Ascending aorta (tissue), 2 donors: ENCODE results near the gene APLP2. TPM values are rescaled to one million over a fixed set of nuclear protein-coding genes. Genes with fewer than 3 reads are reported as not detected.

Experiments
- DNase-seq, 2 donors: peaks; one replicate each; pipeline ENCODE4 v3.0.0-alpha.2; 2019; ENCODE audit warnings: low spot score in 2 of 2
- H3K27ac ChIP-seq, 2 donors: fragments of 200-600 bp; sonication (generic); one replicate each; pipeline ENCODE4 v1.5.1; 2016 to 2017; ENCODE audit warnings: mild to moderate bottlenecking in 1 of 2
- H3K27me3 ChIP-seq: fragments of 200-600 bp; sonication (generic); one replicate; pipeline ENCODE4 v1.5.1; 2017
- H3K36me3 ChIP-seq, 2 donors: fragments of 200-600 bp; sonication (generic); one replicate each; pipeline ENCODE4 v1.5.1; 2016
- H3K4me1 ChIP-seq, 2 donors: fragments of 200-600 bp; sonication (generic); one replicate each; pipeline ENCODE4 v1.5.1; 2016 to 2017; ENCODE audit warnings: mild to moderate bottlenecking in 1 of 2
- H3K4me3 ChIP-seq, 2 donors: fragments of 200-600 bp; sonication (generic); one replicate each; pipeline ENCODE4 v1.5.1; 2016 to 2017; ENCODE audit warnings: mild to moderate bottlenecking in 1 of 2
- H3K9me3 ChIP-seq, 2 donors: fragments of 200-600 bp; sonication (generic); one replicate each; pipeline ENCODE4 v1.5.1; 2016
- intact Hi-C: fragments of 100-400 bp; cut with DNase I; formaldehyde crosslinking; loops from one replicate; pipeline ENCODE4 v1.15.1; 2023
- total RNA-seq: library from RNA; depleted of rRNA; stranded (reverse); fragments of >200 nt; gene quantifications from one replicate; pipeline ENCODE4 v1.1.0, GENCODE V29; 2016
- TF ChIP-seq, protein P1 (sequence below), 3 experiments: fragments of 200-600 bp in 2 of 3; fragments of 450-650 bp in 1 of 3; sonication (generic) in 2 of 3; IDR thresholded peaks; one replicate each; pipeline ENCODE4 v1.5.1; 2016 to 2019; ENCODE audit warnings: antibody characterized with exemption in 3 of 3, mild to moderate bottlenecking in 1 of 3, moderate library complexity in 1 of 3

Gene APLP2
- total RNA-seq, 1 donor from 2014 or later, result 216 TPM

- peaks cover 0 to 3% of the 10 kb centered on the region in 2 donors for H3K4me1 ChIP-seq
- H3K4me3 ChIP-seq, result no peak overlapping the region
- H3K36me3 ChIP-seq, result no peaks in the 10 kb centered on the region
- no peak overlapping the region for H3K27ac ChIP-seq
- no peaks in the 10 kb centered on the region for H3K27me3 ChIP-seq
- H3K9me3 ChIP-seq, result no peaks in the 10 kb centered on the region
- intact Hi-C loops, result no loop called here
- no peak for DNase-seq
- TF ChIP-seq, protein P1, sequence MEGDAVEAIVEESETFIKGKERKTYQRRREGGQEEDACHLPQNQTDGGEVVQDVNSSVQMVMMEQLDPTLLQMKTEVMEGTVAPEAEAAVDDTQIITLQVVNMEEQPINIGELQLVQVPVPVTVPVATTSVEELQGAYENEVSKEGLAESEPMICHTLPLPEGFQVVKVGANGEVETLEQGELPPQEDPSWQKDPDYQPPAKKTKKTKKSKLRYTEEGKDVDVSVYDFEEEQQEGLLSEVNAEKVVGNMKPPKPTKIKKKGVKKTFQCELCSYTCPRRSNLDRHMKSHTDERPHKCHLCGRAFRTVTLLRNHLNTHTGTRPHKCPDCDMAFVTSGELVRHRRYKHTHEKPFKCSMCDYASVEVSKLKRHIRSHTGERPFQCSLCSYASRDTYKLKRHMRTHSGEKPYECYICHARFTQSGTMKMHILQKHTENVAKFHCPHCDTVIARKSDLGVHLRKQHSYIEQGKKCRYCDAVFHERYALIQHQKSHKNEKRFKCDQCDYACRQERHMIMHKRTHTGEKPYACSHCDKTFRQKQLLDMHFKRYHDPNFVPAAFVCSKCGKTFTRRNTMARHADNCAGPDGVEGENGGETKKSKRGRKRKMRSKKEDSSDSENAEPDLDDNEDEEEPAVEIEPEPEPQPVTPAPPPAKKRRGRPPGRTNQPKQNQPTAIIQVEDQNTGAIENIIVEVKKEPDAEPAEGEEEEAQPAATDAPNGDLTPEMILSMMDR (IDR thresholded peaks at IDR 0.05), result no peak
Measured at GRCh38 chr11:130054966-130055365, 14.7 kb upstream of the APLP2 start.

DNA sequence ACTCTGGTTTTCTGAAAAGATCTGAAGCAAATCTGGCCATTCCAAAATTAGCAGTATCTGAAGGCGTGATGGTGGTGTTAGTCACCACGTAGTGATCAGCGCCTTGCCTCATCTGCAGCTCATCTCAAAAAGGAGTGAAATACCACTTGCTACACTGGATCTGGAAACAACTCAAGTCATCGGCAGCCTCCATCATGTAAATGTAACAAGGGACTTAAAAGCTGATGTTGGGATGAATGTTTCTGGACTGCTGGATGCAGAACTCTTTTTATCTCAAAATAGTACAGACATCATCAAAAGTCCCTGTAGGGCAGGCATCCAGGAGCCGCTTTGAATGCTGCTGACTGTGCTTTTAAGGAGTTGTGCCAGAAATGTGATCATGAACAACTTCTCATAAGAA lies 14.1 kb upstream of the APLP2 start:
- intact Hi-C loops, result no loop called here
- Histone ChIP-seq H3K36me3 (no peaks in the 10 kb centered on the region), H3K27ac (no peak overlapping the region), H3K4me3 (no peak overlapping the region), H3K9me3 (no peaks in the 10 kb centered on the region), H3K4me1 (no peaks in the 10 kb centered on the region), H3K27me3 (no peaks in the 10 kb centered on the region)
- TF ChIP-seq, protein P1 (IDR thresholded peaks at IDR 0.05), result no peak
- no peak for DNase-seq

- Histone ChIP-seq H3K9me3 (no peaks in the 10 kb centered on the region), H3K27me3 (no peaks in the 10 kb centered on the region), H3K4me1 (no peaks in the 10 kb centered on the region), H3K4me3 (no peak overlapping the region), H3K27ac (no peak overlapping the region), H3K36me3 (no peaks in the 10 kb centered on the region)
- intact Hi-C loops, result no loop called here
- no peak for DNase-seq
- TF ChIP-seq, protein P1 (IDR thresholded peaks at IDR 0.05), result no peak
Measured at GRCh38 chr11:130061017-130061416, 8.7 kb upstream of the APLP2 start.

DNA sequence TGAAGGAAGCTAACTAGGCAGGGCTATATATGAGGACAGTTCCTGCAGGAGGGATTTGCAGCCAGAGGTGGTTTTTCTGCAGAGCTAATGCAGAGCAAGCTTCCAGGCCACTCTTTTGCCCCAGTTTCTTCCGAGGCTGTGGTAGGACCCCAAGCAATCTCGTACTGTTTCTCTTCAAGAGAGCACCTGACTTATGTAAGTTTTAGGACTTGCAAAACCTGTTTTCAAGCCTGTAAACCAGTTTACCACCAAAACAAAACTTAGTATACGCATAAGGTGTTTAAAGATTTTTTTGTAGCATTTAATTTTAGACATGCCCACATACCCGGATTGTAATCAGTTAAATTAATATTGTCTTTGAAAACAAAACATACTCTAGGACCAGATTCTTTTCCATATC lies 7.7 kb upstream of the APLP2 start:
- H3K27ac ChIP-seq, result no peak overlapping the region
- H3K36me3 ChIP-seq, result no peaks in the 10 kb centered on the region
- DNase-seq, result no peak
- H3K4me3 ChIP-seq, result no peak overlapping the region
- no peaks in the 10 kb centered on the region for H3K4me1 ChIP-seq
- TF ChIP-seq, protein P1 (IDR thresholded peaks at IDR 0.05), result no peak
- no peaks in the 10 kb centered on the region for H3K9me3 ChIP-seq
- intact Hi-C loops, result no loop called here
- no peaks in the 10 kb centered on the region for H3K27me3 ChIP-seq

- Histone ChIP-seq H3K27me3 (no peaks in the 10 kb centered on the region), H3K36me3 (no peaks in the 10 kb centered on the region), H3K4me1 (peaks cover 2 to 5% of the 10 kb centered on the region in 2 donors), H3K27ac (no peak overlapping the region), H3K4me3 (no peak overlapping the region), H3K9me3 (no peaks in the 10 kb centered on the region)
- intact Hi-C loops, result no loop called here
- TF ChIP-seq, protein P1 (IDR thresholded peaks at IDR 0.05), result no peak
- no peak for DNase-seq
Measured at GRCh38 chr11:130063451-130063850, 6.2 kb upstream of the APLP2 start.

DNA sequence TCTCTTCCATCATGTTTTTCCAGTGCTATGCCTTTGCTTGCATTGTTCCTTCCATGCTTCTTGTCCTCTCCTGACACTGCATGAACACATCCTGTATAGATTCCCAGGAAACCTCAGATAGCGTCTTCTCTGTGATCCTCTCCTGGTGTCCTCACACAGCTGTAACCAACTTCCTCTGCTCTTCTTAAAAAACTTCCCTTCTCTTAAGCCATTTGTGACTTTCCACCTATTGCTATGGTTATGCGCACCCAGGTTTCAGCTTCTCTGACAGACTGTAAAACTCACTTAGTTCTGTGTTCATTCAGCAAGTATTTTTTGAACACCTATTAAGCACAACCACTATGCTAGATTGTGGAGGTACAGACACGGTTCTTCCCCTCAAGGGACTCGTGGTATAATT lies 5.1 kb upstream of the APLP2 start:
- Histone ChIP-seq H3K36me3 (no peaks in the 10 kb centered on the region), H3K4me3 (no peak overlapping the region), H3K27ac (no peak overlapping the region), H3K4me1 (peaks cover 5 to 9% of the 10 kb centered on the region in 2 donors), H3K27me3 (no peaks in the 10 kb centered on the region), H3K9me3 (no peaks in the 10 kb centered on the region)
- TF ChIP-seq, protein P1 (IDR thresholded peaks at IDR 0.05), result no peak
- DNase-seq, result no peak
- intact Hi-C loops, result no loop called here
